Measurements from ENCODE around the gene SLC9A3. TPM values are rescaled to one million over a fixed set of nuclear protein-coding genes. Genes with fewer than 3 reads are reported as not detected.
A peak's percentile ranks its signal among the peaks of the same experiment; 100 is the strongest.

SLC9A3 gene
- polyA plus RNA-seq, 1 of the 3 experiments (the other 2 are of a cell fraction): 1.9 TPM

DNA sequence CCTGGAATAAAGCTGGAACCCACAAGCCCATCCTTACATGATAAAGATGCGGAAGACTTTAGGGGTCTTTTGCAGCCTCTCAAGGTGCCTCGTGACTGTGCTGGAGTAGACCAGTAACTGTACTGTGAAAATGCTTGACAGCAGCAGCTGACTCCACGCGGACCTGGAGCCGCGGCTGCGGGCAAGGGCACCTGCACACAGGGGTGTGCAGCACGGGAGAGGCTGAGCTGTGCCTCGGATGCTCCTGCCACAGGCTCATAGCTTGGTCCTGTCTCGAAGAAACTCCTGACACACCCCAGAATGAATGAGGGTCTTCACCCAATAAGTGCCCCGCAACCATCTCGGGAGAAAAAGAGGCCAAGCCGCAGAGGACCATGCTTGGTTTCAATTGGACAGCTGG lies 47.5 kb upstream of the SLC9A3 start:
- Histone ChIP-seq H3K4me1 (ENCODE audit: control insufficient read depth in 1 of 2, insufficient read depth in 2 of 2, low read depth in 1 of 2, low read length in 1 of 2) (no peaks in the 10 kb centered on the region), H3K27me3 (ENCODE audit: insufficient read depth) (peaks cover 32% of the 10 kb centered on the region), H3K36me3 (replicated peaks in 1 of 2; ENCODE audit: control insufficient read depth in 1 of 2, insufficient read depth in 2 of 2, low read length in 1 of 2) (no peaks in the 10 kb centered on the region), H4K20me1 (ENCODE audit: insufficient read depth) (no peaks in the 10 kb centered on the region), H3K4me2 (no peak overlapping the region), H2AFZ (ENCODE audit: low read depth) (no peak overlapping the region), H3F3A (replicated peaks; ENCODE audit: insufficient read depth) (no peaks in the 10 kb centered on the region), H3K79me2 (ENCODE audit: insufficient read depth) (no peaks in the 10 kb centered on the region), H3K9me2 (no peaks in the 10 kb centered on the region), H3K4me3 (ENCODE audit: low read depth in 2 of 2, low read length in 1 of 2) (no peak overlapping the region), H3K27ac (ENCODE audit: low read depth in 2 of 2, low read length in 1 of 2) (no peak overlapping the region), H3K9me3 (no peaks in the 10 kb centered on the region), H3K9ac (no peak overlapping the region)
- ChIA-PET CTCF (no interaction called here), POLR2A (no interaction called here)
- peak; percentile 6 for DNase-seq
- WGBS (ENCODE audit: low lambda C conversion rate): 58% methylated on average over 11 of the region's 13 CpGs
- TF ChIP-seq SMC3 (IDR thresholded peaks at IDR 0.05; ENCODE audit: low read depth, low read length): no peak
- no peak for TF ChIP-seq EZH2phosphoT487 (IDR thresholded peaks at IDR 0.05; ENCODE audit: borderline replicate concordance, low read depth)
- no peak for TF ChIP-seq CHD2 (IDR thresholded peaks at IDR 0.05; ENCODE audit: low read length, partially characterized antibody)

DNA sequence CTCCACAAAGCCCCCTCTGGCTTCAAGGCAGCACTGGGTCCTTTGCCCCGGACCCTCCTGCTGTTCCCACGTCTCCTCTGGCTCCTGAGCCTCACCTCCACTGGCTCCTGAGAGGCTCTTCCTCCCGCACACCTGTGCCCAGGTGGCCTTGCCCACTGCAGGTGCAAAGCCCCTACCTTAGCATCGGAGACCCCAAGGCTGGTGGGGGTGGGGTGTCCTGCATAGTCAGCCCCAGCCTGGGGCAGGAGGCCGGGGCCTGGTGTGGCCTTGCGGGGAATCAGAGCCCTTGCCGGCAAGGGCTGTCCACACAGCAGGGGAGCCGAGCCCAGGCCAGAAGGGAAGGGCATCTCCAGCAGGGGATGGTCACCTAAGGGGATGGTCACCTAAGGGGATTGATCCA lies 46.6 kb upstream of the SLC9A3 start:
- no peak overlapping the region for H2AFZ ChIP-seq (ENCODE audit: low read depth)
- POLR2A ChIA-PET: no interaction called here
- no peak for DNase-seq
- 0 out of 2 replicates have a peak, but pooled peaks cover 3% of the 10 kb centered on the region for H3K9me3 ChIP-seq
- no peak overlapping the region for H3K4me3 ChIP-seq (ENCODE audit: low read depth in 2 of 2, low read length in 1 of 2)
- TF ChIP-seq SMC3 (IDR thresholded peaks at IDR 0.05; ENCODE audit: low read depth, low read length): no peak
- TF ChIP-seq, protein P1, sequence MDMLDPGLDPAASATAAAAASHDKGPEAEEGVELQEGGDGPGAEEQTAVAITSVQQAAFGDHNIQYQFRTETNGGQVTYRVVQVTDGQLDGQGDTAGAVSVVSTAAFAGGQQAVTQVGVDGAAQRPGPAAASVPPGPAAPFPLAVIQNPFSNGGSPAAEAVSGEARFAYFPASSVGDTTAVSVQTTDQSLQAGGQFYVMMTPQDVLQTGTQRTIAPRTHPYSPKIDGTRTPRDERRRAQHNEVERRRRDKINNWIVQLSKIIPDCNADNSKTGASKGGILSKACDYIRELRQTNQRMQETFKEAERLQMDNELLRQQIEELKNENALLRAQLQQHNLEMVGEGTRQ (IDR thresholded peaks at IDR 0.05; ENCODE audit: borderline replicate concordance, low read depth, low read length): no peak
- TF ChIP-seq YY1 (IDR thresholded peaks at IDR 0.05; ENCODE audit: low read depth): no peak
- no peak for TF ChIP-seq POLR2AphosphoS5 (IDR thresholded peaks at IDR 0.05; ENCODE audit: low read depth, low read length)
- no peak for TF ChIP-seq ZBTB33 (IDR thresholded peaks at IDR 0.05; ENCODE audit: borderline replicate concordance, low read depth)
- no peak for TF ChIP-seq ELF1 (IDR thresholded peaks at IDR 0.05)
- no peak for TF ChIP-seq FOSL2 (IDR thresholded peaks at IDR 0.05; ENCODE audit: borderline replicate concordance, low read depth)
- no peak for TF ChIP-seq MXI1 (IDR thresholded peaks at IDR 0.05; ENCODE audit: low read depth, low read length)
- TF ChIP-seq, protein P2, sequence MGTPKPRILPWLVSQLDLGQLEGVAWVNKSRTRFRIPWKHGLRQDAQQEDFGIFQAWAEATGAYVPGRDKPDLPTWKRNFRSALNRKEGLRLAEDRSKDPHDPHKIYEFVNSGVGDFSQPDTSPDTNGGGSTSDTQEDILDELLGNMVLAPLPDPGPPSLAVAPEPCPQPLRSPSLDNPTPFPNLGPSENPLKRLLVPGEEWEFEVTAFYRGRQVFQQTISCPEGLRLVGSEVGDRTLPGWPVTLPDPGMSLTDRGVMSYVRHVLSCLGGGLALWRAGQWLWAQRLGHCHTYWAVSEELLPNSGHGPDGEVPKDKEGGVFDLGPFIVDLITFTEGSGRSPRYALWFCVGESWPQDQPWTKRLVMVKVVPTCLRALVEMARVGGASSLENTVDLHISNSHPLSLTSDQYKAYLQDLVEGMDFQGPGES (IDR thresholded peaks at IDR 0.05; ENCODE audit: low read depth, low read length): no peak
- no peak for TF ChIP-seq USF1 (IDR thresholded peaks at IDR 0.05; ENCODE audit: borderline replicate concordance, low read depth)
- no peak for TF ChIP-seq NFIC (IDR thresholded peaks at IDR 0.05; ENCODE audit: borderline replicate concordance)
- TF ChIP-seq MEF2A (IDR thresholded peaks at IDR 0.05; ENCODE audit: borderline replicate concordance, low read depth): no peak
- TF ChIP-seq CTCF (IDR thresholded peaks at IDR 0.05): no peak
- no peak for TF ChIP-seq CHD2 (IDR thresholded peaks at IDR 0.05; ENCODE audit: low read length, partially characterized antibody)
- TF ChIP-seq RFX5 (IDR thresholded peaks at IDR 0.05; ENCODE audit: low read length): no peak
- TF ChIP-seq FOXJ3 (CRISPR knock-in tag; IDR thresholded peaks at IDR 0.05): no peak
- no peak for TF ChIP-seq RCOR1 (IDR thresholded peaks at IDR 0.05; ENCODE audit: low read length)
- TF ChIP-seq EZH2phosphoT487 (IDR thresholded peaks at IDR 0.05; ENCODE audit: borderline replicate concordance, low read depth): no peak
- TF ChIP-seq TEAD4 (IDR thresholded peaks at IDR 0.05; ENCODE audit: borderline replicate concordance, insufficient read depth): no peak
- H3F3A ChIP-seq (replicated peaks; ENCODE audit: insufficient read depth): no peaks in the 10 kb centered on the region
- CTCF ChIA-PET: no interaction called here
- 61% methylated on average over 4 of the region's 8 CpGs for WGBS (ENCODE audit: low lambda C conversion rate)
- no peak overlapping the region for H3K27ac ChIP-seq (ENCODE audit: low read depth in 2 of 2, low read length in 1 of 2)
- no peaks in the 10 kb centered on the region for H3K36me3 ChIP-seq (replicated peaks in 1 of 2; ENCODE audit: control insufficient read depth in 1 of 2, insufficient read depth in 2 of 2, low read length in 1 of 2)
- no peaks in the 10 kb centered on the region for H3K79me2 ChIP-seq (ENCODE audit: insufficient read depth)
- H3K9ac ChIP-seq: no peak overlapping the region
- H3K9me2 ChIP-seq: no peaks in the 10 kb centered on the region
- H3K4me2 ChIP-seq: no peak overlapping the region
- H3K27me3 ChIP-seq (ENCODE audit: insufficient read depth): peaks cover 41% of the 10 kb centered on the region
- no peaks in the 10 kb centered on the region for H3K4me1 ChIP-seq (ENCODE audit: control insufficient read depth in 1 of 2, insufficient read depth in 2 of 2, low read depth in 1 of 2, low read length in 1 of 2)
- H4K20me1 ChIP-seq (ENCODE audit: insufficient read depth): no peaks in the 10 kb centered on the region
